Mucosa of stomach (tissue), 1 donor: Measurements from ENCODE around the gene LCTL.

Experiments used
- H3K27me3 ChIP-seq: one replicate; pipeline ENCODE4 v1.7.0; 2013; ENCODE audit warnings: mild to moderate bottlenecking, low read length; ENCODE audit not compliant: control insufficient read depth, insufficient read depth
- H3K36me3 ChIP-seq: one replicate; pipeline ENCODE4 v1.7.0; 2013; ENCODE audit warnings: low read length; ENCODE audit not compliant: control insufficient read depth, insufficient read depth
- H3K4me1 ChIP-seq: one replicate; pipeline ENCODE4 v1.7.0; 2013; ENCODE audit warnings: mild to moderate bottlenecking, low read length; ENCODE audit not compliant: control insufficient read depth, insufficient read depth
- H3K4me3 ChIP-seq: one replicate; pipeline ENCODE4 v1.7.0; 2013; ENCODE audit warnings: low read length
- H3K9ac ChIP-seq: one replicate; pipeline ENCODE4 v1.7.0; 2013; ENCODE audit warnings: mild to moderate bottlenecking, low read length, moderate library complexity
- H3K9me3 ChIP-seq: one replicate; pipeline ENCODE4 v1.7.0; 2013; ENCODE audit warnings: mild to moderate bottlenecking, low read length, moderate library complexity; ENCODE audit not compliant: control insufficient read depth
- donor health status: Pancreatic carcinoma.

LCTL gene

DNA sequence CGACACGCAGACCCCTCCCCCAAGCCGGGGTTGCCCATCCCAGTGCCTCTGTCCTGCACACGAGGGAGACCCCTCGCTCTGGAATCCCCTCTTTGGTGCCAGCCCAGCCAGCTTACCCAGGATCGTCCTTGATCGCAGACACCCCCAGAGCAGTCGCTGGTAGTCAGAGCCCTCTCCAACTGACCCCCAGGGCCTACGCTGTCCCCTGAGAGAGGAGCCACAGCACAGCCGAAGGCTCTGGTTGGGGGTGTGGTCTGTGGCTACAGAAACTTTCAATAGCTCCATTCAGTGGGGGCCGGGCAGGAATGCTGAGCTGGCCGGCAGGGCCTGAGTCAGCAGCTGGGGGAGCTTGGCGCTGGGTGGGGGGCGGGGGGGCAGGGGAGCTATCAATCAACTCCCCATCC is at the start of gene LCTL:
Gene LCTL, minus strand, starts transcription at position 258 of the 404 bp plus-strand sequence. CDS start 633 bp downstream, outside the sequence.
- Histone ChIP-seq H3K36me3 (no peaks in the 10 kb centered on the region), H3K4me3 (no peak within 1 kb of the TSS), H3K27me3 (peaks cover 3% of the 10 kb centered on the region), H3K9ac (no peak within 1 kb of the TSS), H3K4me1 (no peaks in the 10 kb centered on the region), H3K9me3 (no peaks in the 10 kb centered on the region)

GRCh38 chr15:66614951-66615760 is 49.4 kb upstream of the LCTL start:
- Histone ChIP-seq H3K27me3 (no peaks in the 10 kb centered on the region), H3K36me3 (no peaks in the 10 kb centered on the region), H3K9me3 (no peaks in the 10 kb centered on the region), H3K4me3 (no peak overlapping the region), H3K4me1 (peaks cover 45% of the 10 kb centered on the region), H3K9ac (no peak overlapping the region)

DNA sequence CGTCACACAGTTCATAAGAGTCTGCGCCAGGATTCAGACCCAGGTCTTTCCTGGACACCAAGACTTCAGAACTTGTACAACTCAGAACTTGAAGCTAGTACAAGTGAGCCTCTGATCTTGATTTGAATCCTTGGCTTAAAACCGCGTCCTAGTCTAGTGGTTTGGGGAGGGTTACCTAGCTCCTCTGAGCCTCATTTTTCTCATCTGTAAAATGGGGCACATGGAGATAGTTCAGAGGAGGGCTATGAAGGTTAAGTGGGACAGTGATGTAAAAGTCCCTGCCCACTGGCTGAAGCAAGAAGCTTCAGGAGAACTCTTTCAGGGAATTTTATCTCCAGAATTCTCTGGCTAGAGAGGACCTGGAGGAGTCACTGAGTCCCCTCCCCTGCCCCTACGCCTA is 48.7 kb upstream of the LCTL start:
- Histone ChIP-seq H3K4me1 (peaks cover 41% of the 10 kb centered on the region), H3K9ac (no peak overlapping the region), H3K27me3 (no peaks in the 10 kb centered on the region), H3K4me3 (no peak overlapping the region), H3K36me3 (no peaks in the 10 kb centered on the region), H3K9me3 (no peaks in the 10 kb centered on the region)

- Histone ChIP-seq H3K27me3 (no peaks in the 10 kb centered on the region), H3K9me3 (no peaks in the 10 kb centered on the region), H3K36me3 (no peaks in the 10 kb centered on the region), H3K9ac (no peak overlapping the region), H3K4me3 (no peak overlapping the region), H3K4me1 (peaks cover 34% of the 10 kb centered on the region)
These were observed 47.9 kb upstream of the LCTL start for GRCh38 chr15:66613743-66614142.

GRCh38 chr15:66611257-66612053 is 45.7 kb upstream of the LCTL start:
- peak overlapping the region; percentile 45 for H3K9ac ChIP-seq
- H3K9me3 ChIP-seq: no peaks in the 10 kb centered on the region
- no peaks in the 10 kb centered on the region for H3K36me3 ChIP-seq

DNA sequence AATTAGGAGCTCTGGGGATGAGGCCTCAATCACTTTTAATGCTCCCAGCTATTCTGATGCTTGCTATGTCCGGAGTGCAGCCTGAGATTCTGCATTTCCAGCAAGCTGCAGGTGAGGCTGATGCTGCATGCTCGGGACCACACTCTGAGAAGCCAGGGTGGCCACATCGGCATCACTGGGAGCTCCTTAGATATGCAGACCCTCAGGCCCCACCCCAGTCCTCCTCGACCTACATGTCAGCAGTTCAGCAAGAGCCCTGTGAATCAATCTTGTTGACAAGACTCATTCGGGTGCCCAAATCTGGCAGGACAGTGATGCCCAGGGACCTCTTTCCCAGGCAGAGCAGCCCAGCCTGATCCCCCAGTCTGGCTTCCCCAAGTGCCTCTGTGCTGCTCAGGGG is 44.1 kb upstream of the LCTL start:
- H3K36me3 ChIP-seq: no peaks in the 10 kb centered on the region
- H3K9me3 ChIP-seq: no peaks in the 10 kb centered on the region
- no peak overlapping the region for H3K9ac ChIP-seq
- H3K4me1 ChIP-seq: peaks cover 9% of the 10 kb centered on the region
- H3K4me3 ChIP-seq: no peak overlapping the region
- H3K27me3 ChIP-seq: no peaks in the 10 kb centered on the region

More at GRCh38 chr15:66611257-66612053, 45.7 kb upstream of the LCTL start:
- Histone ChIP-seq H3K4me3 (no peak overlapping the region), H3K27me3 (no peaks in the 10 kb centered on the region), H3K4me1 (peaks cover 15% of the 10 kb centered on the region)

DNA sequence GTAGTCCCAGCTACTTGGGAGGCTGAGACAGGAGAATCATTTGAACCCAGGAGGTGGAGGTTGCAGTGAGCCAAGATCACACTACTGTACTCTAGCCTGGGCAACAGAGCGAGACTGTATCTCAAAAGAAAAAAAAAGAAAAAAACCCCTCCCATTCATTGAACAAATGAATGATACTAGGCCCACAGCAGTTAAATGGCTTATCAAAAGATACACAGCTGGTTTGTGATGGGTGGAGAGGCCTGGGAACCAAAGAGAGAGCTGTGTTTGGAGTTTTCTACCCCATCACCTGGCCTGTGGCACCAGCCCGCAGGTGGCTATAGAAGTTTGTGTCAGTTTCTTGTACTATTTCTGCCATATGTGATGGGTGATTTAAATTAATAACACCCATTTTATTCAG is 43.1 kb upstream of the LCTL start:
- H3K9ac ChIP-seq: no peak overlapping the region
- H3K9me3 ChIP-seq: no peaks in the 10 kb centered on the region
- no peak overlapping the region for H3K4me3 ChIP-seq
- H3K36me3 ChIP-seq: no peaks in the 10 kb centered on the region
- peaks cover 2% of the 10 kb centered on the region for H3K27me3 ChIP-seq
- H3K4me1 ChIP-seq: peaks cover 9% of the 10 kb centered on the region

- Histone ChIP-seq H3K4me1 (peaks cover 9% of the 10 kb centered on the region), H3K4me3 (no peak overlapping the region), H3K9me3 (no peaks in the 10 kb centered on the region), H3K27me3 (peaks cover 4% of the 10 kb centered on the region), H3K9ac (no peak overlapping the region), H3K36me3 (no peaks in the 10 kb centered on the region)
These were observed 42.4 kb upstream of the LCTL start for GRCh38 chr15:66608159-66608558.

- Histone ChIP-seq H3K4me1 (no peaks in the 10 kb centered on the region), H3K27me3 (peaks cover 7% of the 10 kb centered on the region), H3K4me3 (no peak overlapping the region), H3K9ac (no peak overlapping the region), H3K36me3 (no peaks in the 10 kb centered on the region), H3K9me3 (no peaks in the 10 kb centered on the region)
These were observed 37.7 kb upstream of the LCTL start for GRCh38 chr15:66603301-66604179.

GRCh38 chr15:66601521-66601920 is 35.7 kb upstream of the LCTL start:
- Histone ChIP-seq H3K9me3 (no peaks in the 10 kb centered on the region), H3K36me3 (no peaks in the 10 kb centered on the region), H3K4me3 (no peak overlapping the region), H3K4me1 (no peaks in the 10 kb centered on the region), H3K9ac (no peak overlapping the region), H3K27me3 (peaks cover 7% of the 10 kb centered on the region)

- Histone ChIP-seq H3K4me3 (no peak overlapping the region), H3K9me3 (no peaks in the 10 kb centered on the region), H3K27me3 (peaks cover 7% of the 10 kb centered on the region), H3K9ac (no peak overlapping the region), H3K36me3 (no peaks in the 10 kb centered on the region), H3K4me1 (no peaks in the 10 kb centered on the region)
These were observed 34.4 kb upstream of the LCTL start for GRCh38 chr15:66600240-66600627.
